A549 (cell line): ENCODE results near the gene PTPRJ.

Source experiments
- CEBPB ChIP-seq, 2 experiments: fragments of >200 bp in 1 of 2; sonication (Bioruptor Twin) in 1 of 2; formaldehyde crosslinking in 1 of 2; IDR thresholded peaks; 2 replicates each; pipeline ENCODE4 v1.6.1; 2012 to 2016
- CHD2 ChIP-seq: fragments of 150-350 bp; IDR thresholded peaks from 2 replicates; pipeline ENCODE4 v1.6.1; 2014; ENCODE audit warnings: low read length; ENCODE audit not compliant: partially characterized antibody
- EHMT2 ChIP-seq: fragments of 200-600 bp; sonication (generic); IDR thresholded peaks from 2 replicates; pipeline ENCODE4 v1.6.1; 2016; ENCODE audit warnings: antibody characterized with exemption, low read depth, mild to moderate bottlenecking, moderate library complexity
- FOXS1 ChIP-seq: fragments of 250-450 bp; sonication (Bioruptor Pico); IDR thresholded peaks from 2 replicates; pipeline ENCODE4 v1.5.0; 2020; ENCODE audit warnings: mild to moderate bottlenecking, moderate library complexity
- HDAC2 ChIP-seq: fragments of 200-600 bp; sonication (generic); IDR thresholded peaks from 2 replicates; pipeline ENCODE4 v1.6.1; 2016
- POLR2A ChIP-seq: IDR thresholded peaks from 2 replicates; pipeline ENCODE4 v1.6.1; 2012; ENCODE audit warnings: mild to moderate bottlenecking, low read length
- RFX5 ChIP-seq: fragments of 450-650 bp; IDR thresholded peaks from 2 replicates; pipeline ENCODE4 v1.7.1; 2014; ENCODE audit warnings: antibody characterized with exemption, mild to moderate bottlenecking, moderate library complexity
- SMC3 ChIP-seq: fragments of >200 bp; sonication (Bioruptor Twin); formaldehyde crosslinking; IDR thresholded peaks from 3 replicates; pipeline ENCODE4 v1.6.1; 2018; ENCODE audit warnings: inconsistent platforms
- TF ChIP-seq, protein P1 (sequence below): fragments of >200 bp; sonication (Bioruptor Twin); formaldehyde crosslinking; IDR thresholded peaks from 3 replicates; pipeline ENCODE4 v1.5.1; 2016

- TF ChIP-seq, protein P1, sequence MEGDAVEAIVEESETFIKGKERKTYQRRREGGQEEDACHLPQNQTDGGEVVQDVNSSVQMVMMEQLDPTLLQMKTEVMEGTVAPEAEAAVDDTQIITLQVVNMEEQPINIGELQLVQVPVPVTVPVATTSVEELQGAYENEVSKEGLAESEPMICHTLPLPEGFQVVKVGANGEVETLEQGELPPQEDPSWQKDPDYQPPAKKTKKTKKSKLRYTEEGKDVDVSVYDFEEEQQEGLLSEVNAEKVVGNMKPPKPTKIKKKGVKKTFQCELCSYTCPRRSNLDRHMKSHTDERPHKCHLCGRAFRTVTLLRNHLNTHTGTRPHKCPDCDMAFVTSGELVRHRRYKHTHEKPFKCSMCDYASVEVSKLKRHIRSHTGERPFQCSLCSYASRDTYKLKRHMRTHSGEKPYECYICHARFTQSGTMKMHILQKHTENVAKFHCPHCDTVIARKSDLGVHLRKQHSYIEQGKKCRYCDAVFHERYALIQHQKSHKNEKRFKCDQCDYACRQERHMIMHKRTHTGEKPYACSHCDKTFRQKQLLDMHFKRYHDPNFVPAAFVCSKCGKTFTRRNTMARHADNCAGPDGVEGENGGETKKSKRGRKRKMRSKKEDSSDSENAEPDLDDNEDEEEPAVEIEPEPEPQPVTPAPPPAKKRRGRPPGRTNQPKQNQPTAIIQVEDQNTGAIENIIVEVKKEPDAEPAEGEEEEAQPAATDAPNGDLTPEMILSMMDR = no peak
- TF ChIP-seq EHMT2 = no peak
- TF ChIP-seq CEBPB (IDR thresholded peaks at IDR 0.05) = no peak
- no peak for TF ChIP-seq HDAC2
- TF ChIP-seq SMC3 = no peak
- no peak for TF ChIP-seq CHD2
- TF ChIP-seq RFX5 = no peak
- TF ChIP-seq FOXS1 = no peak
- TF ChIP-seq POLR2A = no peak
Observed at GRCh38 chr11:48083421-48083820, 103.1 kb downstream of the PTPRJ start.
